Mesendoderm (in vitro differentiated cells): Measurements from ENCODE around the gene HMCN1.

ENCODE experiments used
- DNase-seq: peaks from one replicate; pipeline ENCODE4 v3.0.0; 2013
- H2AK5ac ChIP-seq: 2 replicates; pipeline ENCODE4 v1.6.1; 2013; ENCODE audit warnings: low read length, inconsistent platforms
- H2BK120ac ChIP-seq: 2 replicates; pipeline ENCODE4 v1.6.1; 2013; ENCODE audit warnings: low read depth, mild to moderate bottlenecking, low read length, moderate library complexity, mixed read lengths
- H2BK15ac ChIP-seq: replicated peaks from 2 replicates; pipeline ENCODE4 v1.6.1; 2013; ENCODE audit warnings: low read depth, mild to moderate bottlenecking, moderate library complexity
- H2BK5ac ChIP-seq: 2 replicates; pipeline ENCODE4 v1.6.1; 2013; ENCODE audit warnings: low read length, inconsistent platforms
- H3K18ac ChIP-seq: 2 replicates; pipeline ENCODE4 v1.6.1; 2013; ENCODE audit warnings: mild to moderate bottlenecking, low read length, mixed read lengths
- H3K23ac ChIP-seq: one replicate; pipeline ENCODE4 v1.6.1; 2013; ENCODE audit warnings: low read length
- H3K27ac ChIP-seq: 2 replicates; pipeline ENCODE4 v1.5.1; 2013; ENCODE audit warnings: low read depth, mild to moderate bottlenecking, inconsistent platforms, low read length, moderate library complexity
- H3K27me3 ChIP-seq: 2 replicates; pipeline ENCODE4 v1.6.1; 2013; ENCODE audit warnings: low read length, control low read depth, mild to moderate bottlenecking, inconsistent platforms; ENCODE audit not compliant: insufficient read depth, poor library complexity
- H3K36me3 ChIP-seq: 2 replicates; pipeline ENCODE4 v1.6.1; 2013; ENCODE audit warnings: low read length, inconsistent platforms; ENCODE audit not compliant: control insufficient read depth, insufficient read depth
- H3K4ac ChIP-seq: one replicate; pipeline ENCODE4 v1.6.1; 2013; ENCODE audit warnings: low read depth, mild to moderate bottlenecking, low read length, moderate library complexity
- H3K4me1 ChIP-seq: 2 replicates; pipeline ENCODE4 v1.6.1; 2013; ENCODE audit warnings: low read depth, low read length, inconsistent platforms; ENCODE audit not compliant: control insufficient read depth
- H3K4me2 ChIP-seq: 2 replicates; pipeline ENCODE4 v1.6.1; 2013; ENCODE audit warnings: low read length
- H3K4me3 ChIP-seq: 2 replicates; pipeline ENCODE4 v1.5.1; 2013; ENCODE audit warnings: mild to moderate bottlenecking, low read length
- H3K56ac ChIP-seq: one replicate; pipeline ENCODE4 v1.6.1; 2013; ENCODE audit warnings: low read length
- H3K79me1 ChIP-seq: 2 replicates; pipeline ENCODE4 v1.6.1; 2013; ENCODE audit warnings: low read length, inconsistent platforms
- H3K79me2 ChIP-seq: 2 replicates; pipeline ENCODE4 v1.6.1; 2013; ENCODE audit warnings: mild to moderate bottlenecking, low read length; ENCODE audit not compliant: control insufficient read depth, insufficient read depth
- H3K9ac ChIP-seq: 2 replicates; pipeline ENCODE4 v1.6.1; 2013; ENCODE audit warnings: low read length, inconsistent platforms
- H4K5ac ChIP-seq: one replicate; pipeline ENCODE4 v1.6.1; 2013; ENCODE audit warnings: low read length
- H4K8ac ChIP-seq: one replicate; pipeline ENCODE4 v1.6.1; 2013; ENCODE audit warnings: low read depth, mild to moderate bottlenecking, control low read depth, low read length, moderate library complexity
- WGBS: extraction: QIAGEN DNeasy Blood & Tissue Kit; methylation state at CpG from one replicate; pipeline ENCODE4 v1.1.7; 2013; ENCODE audit warnings: low lambda C conversion rate, missing lambda C conversion rate; ENCODE audit not compliant: insufficient coverage; ENCODE audit errors: extremely low coverage; 5-methylcytosine and 5-hydroxymethylcytosine counted together

Gene HMCN1

DNA sequence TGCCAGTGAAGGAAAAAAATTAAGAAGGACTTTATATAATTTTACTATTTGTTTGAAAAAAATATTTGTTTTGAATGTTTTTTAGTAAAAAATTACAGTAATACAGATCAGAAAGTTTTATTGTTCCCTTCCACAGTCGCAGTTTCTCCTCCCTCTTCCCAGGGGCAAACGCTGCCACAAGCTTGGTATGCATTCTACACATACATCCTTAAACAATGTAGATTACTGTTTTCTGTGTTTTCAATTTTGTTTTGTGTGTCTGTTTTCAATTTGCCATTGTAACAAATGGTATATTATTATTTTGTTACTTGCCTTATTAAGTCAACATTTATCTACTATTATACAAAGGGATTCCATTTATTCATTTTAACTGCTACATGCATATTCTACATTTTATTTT lies 257.1 kb downstream of the HMCN1 start:
- Histone ChIP-seq H3K56ac (no peak overlapping the region), H2BK15ac (no peak overlapping the region), H3K9ac (no peak overlapping the region), H3K23ac (no peak overlapping the region), H3K18ac (no peak overlapping the region), H3K4me2 (no peak overlapping the region), H3K4ac (no peak overlapping the region), H3K36me3 (no peaks in the 10 kb centered on the region), H3K79me1 (no peaks in the 10 kb centered on the region), H2BK120ac (no peak overlapping the region), H3K4me1 (no peaks in the 10 kb centered on the region), H3K4me3 (no peak overlapping the region), H2AK5ac (no peak overlapping the region), H3K27me3 (no peaks in the 10 kb centered on the region), H2BK5ac (no peak overlapping the region), H4K8ac (no peak overlapping the region), H3K27ac (no peak overlapping the region), H4K5ac (no peak overlapping the region), H3K79me2 (no peaks in the 10 kb centered on the region)
- DNase-seq, result no peak
- no CpG with 5 or more reads among the region's 2 CpGs for WGBS

DNA sequence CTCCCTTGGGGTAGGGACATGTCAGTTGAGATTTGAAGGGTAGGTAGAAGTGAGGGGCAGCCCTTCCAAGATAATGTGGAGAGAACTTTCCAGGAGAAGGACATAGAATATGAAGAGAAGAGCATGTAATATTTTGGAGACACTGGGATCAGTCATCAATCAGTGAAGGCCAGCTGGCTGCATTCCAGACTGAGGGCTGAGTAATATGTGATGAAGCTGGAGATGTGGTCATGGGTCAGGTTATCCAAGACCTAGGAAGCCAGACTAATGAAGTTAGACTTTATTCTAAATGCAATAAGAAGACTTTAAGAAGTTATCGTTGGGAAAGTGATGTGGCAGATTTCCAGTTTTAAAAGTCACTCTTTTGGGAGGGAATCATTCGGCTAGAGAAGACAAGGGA lies 262.0 kb downstream of the HMCN1 start:
- no peak for DNase-seq
- no CpG with 5 or more reads among the region's 2 CpGs for WGBS
- H3K23ac ChIP-seq, result no peak overlapping the region

DNA sequence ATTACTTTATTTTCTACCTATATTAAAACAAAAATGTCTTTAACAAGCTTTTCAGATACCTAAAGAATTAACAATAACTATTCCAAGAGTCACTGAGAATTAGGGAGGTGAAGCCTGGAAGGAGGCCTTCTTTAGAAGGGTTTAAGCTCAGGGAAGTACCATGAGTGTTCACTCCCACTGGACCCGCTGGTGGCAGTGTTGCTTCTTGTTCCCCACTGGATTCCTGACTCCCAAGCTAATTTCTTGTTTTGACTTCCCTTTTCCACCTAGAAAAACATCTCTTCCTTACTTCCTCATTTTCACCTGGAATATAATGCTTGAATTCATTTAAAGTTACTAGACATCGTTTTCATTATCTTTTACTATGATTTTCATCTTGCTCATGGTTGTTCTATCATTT lies 264.2 kb downstream of the HMCN1 start:
- no peak overlapping the region for H2BK5ac ChIP-seq
- no peak overlapping the region for H3K4me2 ChIP-seq
- no peak overlapping the region for H3K56ac ChIP-seq
- H3K36me3 ChIP-seq, result no peaks in the 10 kb centered on the region
- H3K18ac ChIP-seq, result no peak overlapping the region
- no peak overlapping the region for H2AK5ac ChIP-seq
- no peaks in the 10 kb centered on the region for H3K27me3 ChIP-seq
- no peak overlapping the region for H2BK120ac ChIP-seq
- H3K9ac ChIP-seq, result no peak overlapping the region
- no peak overlapping the region for H2BK15ac ChIP-seq
- no peak overlapping the region for H3K4me3 ChIP-seq
- no CpG with 5 or more reads among the region's 2 CpGs for WGBS
- H3K4ac ChIP-seq, result no peak overlapping the region
- no peak overlapping the region for H3K23ac ChIP-seq
- DNase-seq, result peak; percentile 38
- H3K79me1 ChIP-seq, result no peaks in the 10 kb centered on the region
- no peak overlapping the region for H4K8ac ChIP-seq
- no peaks in the 10 kb centered on the region for H3K79me2 ChIP-seq
- no peaks in the 10 kb centered on the region for H3K4me1 ChIP-seq
- H4K5ac ChIP-seq, result no peak overlapping the region
- no peak overlapping the region for H3K27ac ChIP-seq

More for the DNA sequence above, 262.0 kb downstream of the HMCN1 start:
- Histone ChIP-seq H3K4me3 (no peak overlapping the region), H2BK120ac (no peak overlapping the region), H4K5ac (no peak overlapping the region), H3K79me2 (no peaks in the 10 kb centered on the region), H3K27me3 (no peaks in the 10 kb centered on the region), H3K4ac (no peak overlapping the region), H3K27ac (no peak overlapping the region), H2AK5ac (no peak overlapping the region), H3K18ac (no peak overlapping the region), H4K8ac (no peak overlapping the region), H3K79me1 (no peaks in the 10 kb centered on the region), H3K56ac (no peak overlapping the region), H2BK5ac (no peak overlapping the region), H3K4me1 (no peaks in the 10 kb centered on the region), H3K4me2 (no peak overlapping the region), H3K36me3 (no peaks in the 10 kb centered on the region), H2BK15ac (no peak overlapping the region), H3K9ac (no peak overlapping the region)

DNA sequence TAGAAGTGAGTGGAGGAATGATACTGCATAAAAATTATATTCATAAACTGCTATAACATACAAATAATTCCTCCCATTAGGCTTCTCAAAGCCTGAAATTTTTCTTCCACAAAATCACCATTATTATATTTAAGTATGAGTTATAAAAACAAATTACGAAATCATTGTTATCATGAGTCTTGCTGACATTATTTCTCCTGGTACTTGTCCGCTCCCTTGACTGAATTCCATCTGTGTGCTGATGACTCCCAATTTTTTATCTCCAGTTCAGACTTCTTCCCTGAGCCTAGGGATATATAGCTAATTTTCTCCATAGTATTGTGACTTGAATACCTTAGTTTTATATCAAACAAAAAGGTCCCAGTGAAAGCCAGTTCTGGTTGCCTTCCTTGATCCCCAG lies 268.2 kb downstream of the HMCN1 start:
- Histone ChIP-seq H3K27ac (no peak overlapping the region), H3K18ac (no peak overlapping the region), H3K79me1 (no peaks in the 10 kb centered on the region), H3K36me3 (no peaks in the 10 kb centered on the region), H2BK120ac (no peak overlapping the region), H3K27me3 (no peaks in the 10 kb centered on the region), H3K9ac (no peak overlapping the region), H3K79me2 (no peaks in the 10 kb centered on the region), H2BK15ac (no peak overlapping the region), H2BK5ac (no peak overlapping the region), H2AK5ac (no peak overlapping the region), H3K4ac (no peak overlapping the region), H3K4me3 (no peak overlapping the region), H3K4me1 (no peaks in the 10 kb centered on the region), H3K23ac (no peak overlapping the region), H4K5ac (no peak overlapping the region), H4K8ac (no peak overlapping the region), H3K56ac (no peak overlapping the region), H3K4me2 (no peak overlapping the region)
- DNase-seq, result no peak
- no CpG with 5 or more reads among the region's 2 CpGs for WGBS

DNA sequence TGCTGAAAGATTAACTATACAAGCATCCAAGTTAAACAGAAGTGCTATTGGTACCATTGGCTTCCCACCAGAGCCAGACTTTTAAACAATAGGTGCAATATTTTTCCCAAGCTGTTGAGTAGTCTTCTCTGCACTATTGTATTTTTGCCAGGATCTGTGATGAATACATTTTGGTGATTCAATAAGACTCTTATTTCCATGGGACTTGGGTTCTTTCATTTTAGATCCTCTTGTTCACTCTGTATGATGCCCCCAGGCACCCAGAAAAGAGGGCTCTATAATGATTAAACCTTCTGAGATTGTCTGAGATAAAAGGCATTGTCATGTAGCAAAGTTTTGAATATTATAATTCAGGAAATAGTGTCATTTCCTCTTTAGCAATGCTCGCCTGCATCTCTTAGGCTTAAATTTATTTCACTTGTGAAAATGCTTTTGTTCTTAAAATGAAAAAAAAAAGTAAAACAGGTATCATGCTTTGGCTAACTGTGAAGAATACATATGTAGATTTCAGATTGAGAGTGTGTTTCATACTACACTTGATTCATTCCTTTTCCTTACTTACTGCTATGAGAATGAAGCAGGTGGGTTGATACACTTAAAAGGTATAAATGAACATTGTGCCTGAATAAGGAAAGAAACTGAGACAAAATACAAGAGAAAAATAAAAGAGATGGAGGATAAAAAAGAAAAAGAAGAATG lies 275.0 kb downstream of the HMCN1 start:
- Histone ChIP-seq H3K56ac (no peak overlapping the region), H3K9ac (no peak overlapping the region), H2BK5ac (no peak overlapping the region), H3K27me3 (no peaks in the 10 kb centered on the region), H3K36me3 (no peaks in the 10 kb centered on the region), H3K27ac (no peak overlapping the region), H3K79me1 (no peaks in the 10 kb centered on the region), H3K4me1 (no peaks in the 10 kb centered on the region), H2BK120ac (no peak overlapping the region), H4K5ac (no peak overlapping the region), H2AK5ac (no peak overlapping the region), H4K8ac (no peak overlapping the region), H3K4me2 (no peak overlapping the region), H3K18ac (no peak overlapping the region), H3K4me3 (no peak overlapping the region), H3K23ac (no peak overlapping the region), H3K79me2 (no peaks in the 10 kb centered on the region), H3K4ac (no peak overlapping the region), H2BK15ac (no peak overlapping the region)
- no CpG with 5 or more reads among the region's 1 CpG for WGBS
- no peak for DNase-seq

DNA sequence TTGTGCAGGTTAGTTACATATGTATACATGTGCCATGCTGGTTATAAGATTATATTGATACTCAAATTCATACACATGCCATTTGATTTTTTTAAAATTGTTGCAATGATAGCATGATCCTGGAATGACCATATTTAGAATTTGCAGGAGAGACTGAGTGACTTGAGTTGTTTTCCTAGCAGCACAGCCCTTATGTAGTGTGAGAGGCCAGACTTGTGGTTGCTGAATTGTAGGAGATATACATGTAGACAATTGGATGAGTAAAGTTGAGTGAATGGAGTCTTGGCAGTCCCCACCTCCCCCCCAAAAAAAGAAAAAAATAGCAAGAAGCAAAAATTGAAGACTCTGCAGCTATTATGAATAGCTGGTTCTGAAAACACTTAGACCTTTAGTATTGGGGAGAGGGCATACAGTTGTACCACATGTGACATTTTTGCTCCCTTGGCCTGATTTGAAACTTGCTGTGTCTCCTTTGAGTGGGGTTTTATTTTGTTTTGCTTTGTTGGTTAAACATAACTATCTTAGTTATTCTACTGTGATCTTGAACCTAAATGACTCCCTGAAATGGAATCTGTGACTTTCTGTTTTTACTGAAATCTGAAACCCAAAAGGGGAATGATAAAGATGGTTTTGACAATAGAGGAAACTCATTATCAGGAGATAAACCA lies 280.3 kb downstream of the HMCN1 start:
- Histone ChIP-seq H3K56ac (no peak overlapping the region), H3K4me2 (no peak overlapping the region), H3K9ac (no peak overlapping the region), H3K79me2 (no peaks in the 10 kb centered on the region), H3K27me3 (no peaks in the 10 kb centered on the region), H3K36me3 (no peaks in the 10 kb centered on the region), H2BK5ac (no peak overlapping the region), H3K4me3 (no peak overlapping the region), H4K8ac (no peak overlapping the region), H3K23ac (no peak overlapping the region), H4K5ac (no peak overlapping the region), H3K18ac (no peak overlapping the region), H3K79me1 (no peaks in the 10 kb centered on the region), H3K27ac (no peak overlapping the region), H3K4ac (no peak overlapping the region), H2BK15ac (no peak overlapping the region), H2AK5ac (no peak overlapping the region), H3K4me1 (peaks cover 2% of the 10 kb centered on the region), H2BK120ac (no peak overlapping the region)
- DNase-seq, result peak; percentile 13
